ENCODE results near the gene USH2A.

DNA sequence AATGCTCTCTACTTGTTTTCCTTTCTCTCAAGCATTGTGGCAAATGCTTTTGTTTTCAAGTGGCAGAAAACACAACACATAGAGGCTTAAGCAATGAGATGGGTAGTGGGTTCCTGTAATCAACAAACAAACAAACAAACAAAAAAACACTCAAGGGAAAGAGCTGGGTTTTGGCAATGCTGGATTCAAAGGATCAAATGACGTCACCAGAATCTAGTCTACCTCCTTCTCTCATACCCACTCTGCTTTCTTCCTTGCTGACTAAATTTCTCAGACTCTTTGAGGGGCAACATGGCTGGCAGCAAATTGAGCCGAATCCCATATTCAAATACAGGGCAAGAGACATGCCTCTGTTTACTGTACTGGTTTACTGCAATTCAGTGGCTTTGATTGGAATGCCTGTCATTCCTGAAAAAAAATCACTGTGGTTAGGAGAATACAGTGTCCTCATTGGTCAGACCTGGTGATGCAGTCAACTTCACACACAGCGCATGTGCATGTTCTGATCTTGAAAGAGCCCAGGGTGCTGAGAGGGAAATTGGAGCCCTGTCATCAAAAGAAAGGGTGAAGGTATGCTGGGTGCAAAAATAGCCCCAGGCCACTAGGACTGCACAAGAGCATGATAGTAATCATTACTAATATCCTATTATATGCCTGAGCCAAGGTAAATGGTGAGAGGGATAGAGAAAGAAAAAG, 500.0 kb downstream of the USH2A start:
- no peak for TF ChIP-seq EZH2phosphoT487 (IDR thresholded peaks at IDR 0.05; ENCODE audit: borderline replicate concordance, low read depth)
- TF ChIP-seq, protein P1, sequence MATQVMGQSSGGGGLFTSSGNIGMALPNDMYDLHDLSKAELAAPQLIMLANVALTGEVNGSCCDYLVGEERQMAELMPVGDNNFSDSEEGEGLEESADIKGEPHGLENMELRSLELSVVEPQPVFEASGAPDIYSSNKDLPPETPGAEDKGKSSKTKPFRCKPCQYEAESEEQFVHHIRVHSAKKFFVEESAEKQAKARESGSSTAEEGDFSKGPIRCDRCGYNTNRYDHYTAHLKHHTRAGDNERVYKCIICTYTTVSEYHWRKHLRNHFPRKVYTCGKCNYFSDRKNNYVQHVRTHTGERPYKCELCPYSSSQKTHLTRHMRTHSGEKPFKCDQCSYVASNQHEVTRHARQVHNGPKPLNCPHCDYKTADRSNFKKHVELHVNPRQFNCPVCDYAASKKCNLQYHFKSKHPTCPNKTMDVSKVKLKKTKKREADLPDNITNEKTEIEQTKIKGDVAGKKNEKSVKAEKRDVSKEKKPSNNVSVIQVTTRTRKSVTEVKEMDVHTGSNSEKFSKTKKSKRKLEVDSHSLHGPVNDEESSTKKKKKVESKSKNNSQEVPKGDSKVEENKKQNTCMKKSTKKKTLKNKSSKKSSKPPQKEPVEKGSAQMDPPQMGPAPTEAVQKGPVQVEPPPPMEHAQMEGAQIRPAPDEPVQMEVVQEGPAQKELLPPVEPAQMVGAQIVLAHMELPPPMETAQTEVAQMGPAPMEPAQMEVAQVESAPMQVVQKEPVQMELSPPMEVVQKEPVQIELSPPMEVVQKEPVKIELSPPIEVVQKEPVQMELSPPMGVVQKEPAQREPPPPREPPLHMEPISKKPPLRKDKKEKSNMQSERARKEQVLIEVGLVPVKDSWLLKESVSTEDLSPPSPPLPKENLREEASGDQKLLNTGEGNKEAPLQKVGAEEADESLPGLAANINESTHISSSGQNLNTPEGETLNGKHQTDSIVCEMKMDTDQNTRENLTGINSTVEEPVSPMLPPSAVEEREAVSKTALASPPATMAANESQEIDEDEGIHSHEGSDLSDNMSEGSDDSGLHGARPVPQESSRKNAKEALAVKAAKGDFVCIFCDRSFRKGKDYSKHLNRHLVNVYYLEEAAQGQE (IDR thresholded peaks at IDR 0.05; ENCODE audit: low read depth, low read length): no peak
- TF ChIP-seq RCOR1 (IDR thresholded peaks at IDR 0.05; ENCODE audit: low read length): no peak
- TF ChIP-seq NRF1 (IDR thresholded peaks at IDR 0.05; ENCODE audit: low read depth, low read length): no peak
- TF ChIP-seq, protein P2, sequence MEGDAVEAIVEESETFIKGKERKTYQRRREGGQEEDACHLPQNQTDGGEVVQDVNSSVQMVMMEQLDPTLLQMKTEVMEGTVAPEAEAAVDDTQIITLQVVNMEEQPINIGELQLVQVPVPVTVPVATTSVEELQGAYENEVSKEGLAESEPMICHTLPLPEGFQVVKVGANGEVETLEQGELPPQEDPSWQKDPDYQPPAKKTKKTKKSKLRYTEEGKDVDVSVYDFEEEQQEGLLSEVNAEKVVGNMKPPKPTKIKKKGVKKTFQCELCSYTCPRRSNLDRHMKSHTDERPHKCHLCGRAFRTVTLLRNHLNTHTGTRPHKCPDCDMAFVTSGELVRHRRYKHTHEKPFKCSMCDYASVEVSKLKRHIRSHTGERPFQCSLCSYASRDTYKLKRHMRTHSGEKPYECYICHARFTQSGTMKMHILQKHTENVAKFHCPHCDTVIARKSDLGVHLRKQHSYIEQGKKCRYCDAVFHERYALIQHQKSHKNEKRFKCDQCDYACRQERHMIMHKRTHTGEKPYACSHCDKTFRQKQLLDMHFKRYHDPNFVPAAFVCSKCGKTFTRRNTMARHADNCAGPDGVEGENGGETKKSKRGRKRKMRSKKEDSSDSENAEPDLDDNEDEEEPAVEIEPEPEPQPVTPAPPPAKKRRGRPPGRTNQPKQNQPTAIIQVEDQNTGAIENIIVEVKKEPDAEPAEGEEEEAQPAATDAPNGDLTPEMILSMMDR (IDR thresholded peaks at IDR 0.05): no peak
- TF ChIP-seq YY1 (IDR thresholded peaks at IDR 0.05; ENCODE audit: low read depth): no peak
- TF ChIP-seq POLR2AphosphoS5 (IDR thresholded peaks at IDR 0.05; ENCODE audit: low read depth, low read length): no peak
- TF ChIP-seq, protein P3, sequence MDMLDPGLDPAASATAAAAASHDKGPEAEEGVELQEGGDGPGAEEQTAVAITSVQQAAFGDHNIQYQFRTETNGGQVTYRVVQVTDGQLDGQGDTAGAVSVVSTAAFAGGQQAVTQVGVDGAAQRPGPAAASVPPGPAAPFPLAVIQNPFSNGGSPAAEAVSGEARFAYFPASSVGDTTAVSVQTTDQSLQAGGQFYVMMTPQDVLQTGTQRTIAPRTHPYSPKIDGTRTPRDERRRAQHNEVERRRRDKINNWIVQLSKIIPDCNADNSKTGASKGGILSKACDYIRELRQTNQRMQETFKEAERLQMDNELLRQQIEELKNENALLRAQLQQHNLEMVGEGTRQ (IDR thresholded peaks at IDR 0.05; ENCODE audit: borderline replicate concordance, low read depth, low read length): no peak
- TF ChIP-seq RAD21 (IDR thresholded peaks at IDR 0.05; ENCODE audit: low read length): no peak
- TF ChIP-seq, protein P4, sequence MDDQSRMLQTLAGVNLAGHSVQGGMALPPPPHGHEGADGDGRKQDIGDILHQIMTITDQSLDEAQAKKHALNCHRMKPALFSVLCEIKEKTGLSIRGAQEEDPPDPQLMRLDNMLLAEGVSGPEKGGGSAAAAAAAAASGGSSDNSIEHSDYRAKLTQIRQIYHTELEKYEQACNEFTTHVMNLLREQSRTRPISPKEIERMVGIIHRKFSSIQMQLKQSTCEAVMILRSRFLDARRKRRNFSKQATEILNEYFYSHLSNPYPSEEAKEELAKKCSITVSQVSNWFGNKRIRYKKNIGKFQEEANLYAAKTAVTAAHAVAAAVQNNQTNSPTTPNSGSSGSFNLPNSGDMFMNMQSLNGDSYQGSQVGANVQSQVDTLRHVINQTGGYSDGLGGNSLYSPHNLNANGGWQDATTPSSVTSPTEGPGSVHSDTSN (IDR thresholded peaks at IDR 0.05): no peak
- no peak for TF ChIP-seq TEAD4 (IDR thresholded peaks at IDR 0.05; ENCODE audit: borderline replicate concordance, insufficient read depth)
